Measurements from ENCODE around the gene CLDND1. TPM values are rescaled to one million over a fixed set of nuclear protein-coding genes. Genes with fewer than 3 reads are reported as not detected.

Gene CLDND1
- total RNA-seq, 4 donors from 2014 or later, result 47.5 to 115 (median 87.2) TPM

DNA sequence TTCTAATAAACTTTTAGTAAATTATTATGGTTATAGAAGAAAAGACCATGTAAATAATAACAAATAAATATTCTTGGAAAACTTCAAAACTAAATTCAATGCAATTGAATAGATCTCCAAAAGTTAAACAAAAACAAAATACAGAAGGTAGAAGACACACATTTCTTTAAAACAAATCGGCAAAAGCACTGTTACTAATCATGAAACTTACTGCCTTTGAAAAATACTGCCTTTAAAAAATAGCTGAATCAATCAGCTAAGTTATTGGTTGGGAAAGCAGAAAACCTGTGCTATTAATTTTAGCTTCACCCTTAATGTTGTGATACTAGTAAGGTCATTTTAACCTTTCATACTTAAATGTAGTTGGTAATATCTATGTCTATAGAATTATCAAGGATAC, 12.0 kb upstream of the CLDND1 start:
- TF ChIP-seq POLR2A (IDR thresholded peaks at IDR 0.05), result no peak
- TF ChIP-seq, protein P1, sequence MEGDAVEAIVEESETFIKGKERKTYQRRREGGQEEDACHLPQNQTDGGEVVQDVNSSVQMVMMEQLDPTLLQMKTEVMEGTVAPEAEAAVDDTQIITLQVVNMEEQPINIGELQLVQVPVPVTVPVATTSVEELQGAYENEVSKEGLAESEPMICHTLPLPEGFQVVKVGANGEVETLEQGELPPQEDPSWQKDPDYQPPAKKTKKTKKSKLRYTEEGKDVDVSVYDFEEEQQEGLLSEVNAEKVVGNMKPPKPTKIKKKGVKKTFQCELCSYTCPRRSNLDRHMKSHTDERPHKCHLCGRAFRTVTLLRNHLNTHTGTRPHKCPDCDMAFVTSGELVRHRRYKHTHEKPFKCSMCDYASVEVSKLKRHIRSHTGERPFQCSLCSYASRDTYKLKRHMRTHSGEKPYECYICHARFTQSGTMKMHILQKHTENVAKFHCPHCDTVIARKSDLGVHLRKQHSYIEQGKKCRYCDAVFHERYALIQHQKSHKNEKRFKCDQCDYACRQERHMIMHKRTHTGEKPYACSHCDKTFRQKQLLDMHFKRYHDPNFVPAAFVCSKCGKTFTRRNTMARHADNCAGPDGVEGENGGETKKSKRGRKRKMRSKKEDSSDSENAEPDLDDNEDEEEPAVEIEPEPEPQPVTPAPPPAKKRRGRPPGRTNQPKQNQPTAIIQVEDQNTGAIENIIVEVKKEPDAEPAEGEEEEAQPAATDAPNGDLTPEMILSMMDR (IDR thresholded peaks at IDR 0.05 in 4 of 5, conservative IDR thresholded peaks at IDR 0.05 in 1 of 5), result no peak
- H3K27me3 ChIP-seq, result no peaks in the 10 kb centered on the region
- H3K4me1 ChIP-seq, result no peaks in the 10 kb centered on the region
- ATAC-seq (no peak), DNase-seq (no peak)
- intact Hi-C loops (cut with DNase I; ENCODE audit: low total_unique reads), result no loop called here
- no peaks in the 10 kb centered on the region for H3K36me3 ChIP-seq
- H3K9me3 ChIP-seq, result no peaks in the 10 kb centered on the region
- no peak overlapping the region for H3K27ac ChIP-seq
- no peak overlapping the region for H3K4me3 ChIP-seq
- in situ Hi-C loops (cut with MboI; ENCODE audit: low sequenced_read_pairs in 4 of 4), result no loop called here

DNA sequence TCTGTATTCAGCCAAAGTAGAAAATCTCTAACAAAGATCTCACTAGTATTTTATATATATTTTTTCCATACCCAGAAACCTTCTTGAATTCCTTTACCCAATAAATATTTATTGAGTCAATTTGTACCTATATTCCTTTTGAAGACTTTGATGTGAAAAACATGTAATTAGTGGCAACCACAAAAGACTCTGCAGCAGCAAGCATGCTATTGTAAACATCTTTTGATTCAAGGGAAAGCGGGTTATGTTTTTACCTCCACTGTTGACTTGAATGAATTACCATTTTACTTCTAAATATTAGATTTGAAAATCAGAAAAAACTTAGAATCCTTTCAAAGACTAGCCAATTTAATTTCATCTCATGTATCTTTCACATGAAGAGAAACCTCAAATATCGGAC, 11.5 kb upstream of the CLDND1 start:
- Histone ChIP-seq H3K4me1 (no peaks in the 10 kb centered on the region), H3K4me3 (no peak overlapping the region), H3K9me3 (no peaks in the 10 kb centered on the region), H3K36me3 (no peaks in the 10 kb centered on the region), H3K27me3 (no peaks in the 10 kb centered on the region), H3K27ac (no peak overlapping the region)
- no peak for DNase-seq
- ATAC-seq, result no peak
- TF ChIP-seq POLR2A (IDR thresholded peaks at IDR 0.05), result no peak
- TF ChIP-seq, protein P1 (IDR thresholded peaks at IDR 0.05 in 4 of 5, conservative IDR thresholded peaks at IDR 0.05 in 1 of 5), result no peak
- in situ Hi-C loops (cut with MboI; ENCODE audit: low sequenced_read_pairs in 4 of 4) (no loop called here), intact Hi-C loops (cut with DNase I; ENCODE audit: low total_unique reads) (no loop called here)

DNA sequence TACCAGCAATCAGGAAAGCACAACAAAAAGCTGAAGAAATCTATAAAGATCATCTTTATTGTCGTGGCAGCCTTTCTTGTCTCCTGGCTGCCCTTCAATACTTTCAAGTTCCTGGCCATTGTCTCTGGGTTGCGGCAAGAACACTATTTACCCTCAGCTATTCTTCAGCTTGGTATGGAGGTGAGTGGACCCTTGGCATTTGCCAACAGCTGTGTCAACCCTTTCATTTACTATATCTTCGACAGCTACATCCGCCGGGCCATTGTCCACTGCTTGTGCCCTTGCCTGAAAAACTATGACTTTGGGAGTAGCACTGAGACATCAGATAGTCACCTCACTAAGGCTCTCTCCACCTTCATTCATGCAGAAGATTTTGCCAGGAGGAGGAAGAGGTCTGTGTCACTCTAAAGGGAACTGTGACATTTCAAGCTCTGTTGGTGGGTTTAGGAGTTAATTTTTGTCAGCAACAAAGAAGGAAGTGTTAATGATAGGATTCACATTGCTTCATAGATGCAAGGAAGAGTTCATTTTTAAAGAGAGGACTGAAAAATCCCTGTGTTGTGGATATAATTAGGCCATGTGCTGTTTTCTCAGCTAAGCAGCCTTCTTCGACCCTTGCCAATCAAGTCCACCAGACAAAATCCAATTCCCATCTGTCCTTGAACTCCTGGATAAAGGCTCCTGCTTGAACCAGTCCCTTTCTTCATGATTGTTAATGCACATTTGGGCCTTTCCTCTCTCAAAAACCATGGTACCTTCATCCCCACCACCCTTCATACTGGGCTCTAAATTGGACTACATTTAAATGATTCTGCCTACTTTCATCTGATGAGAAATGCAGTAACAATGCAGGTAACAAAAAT, 10.2 kb upstream of the CLDND1 start:
- no peaks in the 10 kb centered on the region for H3K27me3 ChIP-seq
- in situ Hi-C loops (cut with MboI; ENCODE audit: low sequenced_read_pairs in 4 of 4), result no loop called here
- H3K9me3 ChIP-seq, result no peaks in the 10 kb centered on the region
- no peak overlapping the region for H3K27ac ChIP-seq
- no peak for DNase-seq
- no peaks in the 10 kb centered on the region for H3K36me3 ChIP-seq
- no peak overlapping the region for H3K4me3 ChIP-seq
- intact Hi-C loops (cut with DNase I; ENCODE audit: low total_unique reads), result no loop called here
- TF ChIP-seq, protein P1 (IDR thresholded peaks at IDR 0.05 in 4 of 5, conservative IDR thresholded peaks at IDR 0.05 in 1 of 5), result no peak
- no peak for TF ChIP-seq POLR2A (IDR thresholded peaks at IDR 0.05)
- no peak for ATAC-seq
- no peaks in the 10 kb centered on the region for H3K4me1 ChIP-seq

DNA sequence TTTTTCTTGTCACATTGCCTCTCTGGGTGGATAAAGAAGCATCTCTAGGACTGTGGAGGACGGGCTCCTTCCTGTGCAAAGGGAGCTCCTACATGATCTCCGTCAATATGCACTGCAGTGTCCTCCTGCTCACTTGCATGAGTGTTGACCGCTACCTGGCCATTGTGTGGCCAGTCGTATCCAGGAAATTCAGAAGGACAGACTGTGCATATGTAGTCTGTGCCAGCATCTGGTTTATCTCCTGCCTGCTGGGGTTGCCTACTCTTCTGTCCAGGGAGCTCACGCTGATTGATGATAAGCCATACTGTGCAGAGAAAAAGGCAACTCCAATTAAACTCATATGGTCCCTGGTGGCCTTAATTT, 9.6 kb upstream of the CLDND1 start:
- in situ Hi-C loops (cut with MboI; ENCODE audit: low sequenced_read_pairs in 4 of 4) (no loop called here), intact Hi-C loops (cut with DNase I; ENCODE audit: low total_unique reads) (no loop called here)
- no peaks in the 10 kb centered on the region for H3K4me1 ChIP-seq
- H3K27ac ChIP-seq, result no peak overlapping the region
- no peaks in the 10 kb centered on the region for H3K27me3 ChIP-seq
- H3K4me3 ChIP-seq, result no peak overlapping the region
- no peaks in the 10 kb centered on the region for H3K36me3 ChIP-seq
- H3K9me3 ChIP-seq, result no peaks in the 10 kb centered on the region
- ATAC-seq (no peak), DNase-seq (no peak)
- TF ChIP-seq, protein P1 (IDR thresholded peaks at IDR 0.05 in 4 of 5, conservative IDR thresholded peaks at IDR 0.05 in 1 of 5), result no peak
